ENCODE results near the gene RSPO4. TPM values are rescaled to one million over a fixed set of nuclear protein-coding genes. Genes with fewer than 3 reads are reported as not detected.

Gene RSPO4
- total RNA-seq, 4 donors from 2014 or later, result 0.27 to 0.47 (median 0.27) TPM; not detected in 1

DNA sequence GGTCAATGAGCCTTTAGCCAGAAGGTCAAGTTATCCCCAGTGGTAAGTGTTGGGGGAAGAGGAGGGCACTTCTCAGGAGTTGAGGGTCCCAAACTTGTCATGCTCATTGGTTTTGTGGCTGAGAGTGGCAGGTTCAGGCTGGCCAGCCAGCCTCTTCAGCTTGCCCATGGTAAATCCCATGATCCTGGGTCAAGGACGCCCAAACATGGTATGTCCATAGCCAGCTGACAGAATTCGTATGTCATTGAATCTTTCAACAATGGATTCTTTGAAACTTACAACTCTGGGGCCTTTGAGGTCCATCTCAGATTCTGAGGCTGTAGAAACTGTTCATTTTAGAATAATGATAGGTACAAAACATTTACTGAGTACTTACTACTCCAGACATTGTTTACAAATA, 36.1 kb upstream of the RSPO4 start:
- Histone ChIP-seq H3K9me3 (no peaks in the 10 kb centered on the region), H3K27ac (no peak overlapping the region), H3K36me3 (no peaks in the 10 kb centered on the region), H3K4me1 (no peaks in the 10 kb centered on the region), H3K4me3 (no peak overlapping the region), H3K27me3 (peaks cover 3% of the 10 kb centered on the region)
- no peak for ATAC-seq
- WGBS, 2 donors (ENCODE audit: low coverage in 1 of 2), result 50 to 60% methylated on average over 1 to 2 of the region's 2 CpGs
- TF ChIP-seq EP300 (IDR thresholded peaks at IDR 0.05), result no peak
- no peak for TF ChIP-seq POLR2A (IDR thresholded peaks at IDR 0.05)
- TF ChIP-seq, protein P1, sequence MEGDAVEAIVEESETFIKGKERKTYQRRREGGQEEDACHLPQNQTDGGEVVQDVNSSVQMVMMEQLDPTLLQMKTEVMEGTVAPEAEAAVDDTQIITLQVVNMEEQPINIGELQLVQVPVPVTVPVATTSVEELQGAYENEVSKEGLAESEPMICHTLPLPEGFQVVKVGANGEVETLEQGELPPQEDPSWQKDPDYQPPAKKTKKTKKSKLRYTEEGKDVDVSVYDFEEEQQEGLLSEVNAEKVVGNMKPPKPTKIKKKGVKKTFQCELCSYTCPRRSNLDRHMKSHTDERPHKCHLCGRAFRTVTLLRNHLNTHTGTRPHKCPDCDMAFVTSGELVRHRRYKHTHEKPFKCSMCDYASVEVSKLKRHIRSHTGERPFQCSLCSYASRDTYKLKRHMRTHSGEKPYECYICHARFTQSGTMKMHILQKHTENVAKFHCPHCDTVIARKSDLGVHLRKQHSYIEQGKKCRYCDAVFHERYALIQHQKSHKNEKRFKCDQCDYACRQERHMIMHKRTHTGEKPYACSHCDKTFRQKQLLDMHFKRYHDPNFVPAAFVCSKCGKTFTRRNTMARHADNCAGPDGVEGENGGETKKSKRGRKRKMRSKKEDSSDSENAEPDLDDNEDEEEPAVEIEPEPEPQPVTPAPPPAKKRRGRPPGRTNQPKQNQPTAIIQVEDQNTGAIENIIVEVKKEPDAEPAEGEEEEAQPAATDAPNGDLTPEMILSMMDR (IDR thresholded peaks at IDR 0.05), result no peak
- TF ChIP-seq POLR2AphosphoS5 (IDR thresholded peaks at IDR 0.05), result no peak

DNA sequence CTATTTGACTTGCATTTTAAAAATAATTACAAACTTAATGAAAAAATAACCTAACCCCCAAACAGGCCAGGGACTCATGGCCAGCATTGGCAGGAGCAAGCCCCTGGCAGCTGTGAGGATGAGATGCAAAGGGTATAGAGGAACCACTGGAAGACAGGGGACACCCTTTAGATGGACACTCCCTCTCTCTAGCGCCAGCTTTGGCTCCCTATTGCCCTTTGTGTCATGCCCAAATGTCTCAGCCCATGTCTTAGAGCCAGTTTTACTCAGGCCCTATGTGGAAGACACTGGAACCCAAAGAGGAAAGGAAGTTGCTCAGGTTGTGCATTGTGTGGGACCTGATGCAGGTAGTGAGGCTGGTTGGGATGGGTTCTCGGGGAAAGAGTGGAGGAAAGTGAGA, 34.9 kb upstream of the RSPO4 start:
- no peaks in the 10 kb centered on the region for H3K9me3 ChIP-seq
- no peak overlapping the region for H3K4me3 ChIP-seq
- TF ChIP-seq, protein P1 (IDR thresholded peaks at IDR 0.05), result no peak
- TF ChIP-seq EP300 (IDR thresholded peaks at IDR 0.05), result no peak
- TF ChIP-seq POLR2AphosphoS5 (IDR thresholded peaks at IDR 0.05), result no peak
- no peak for TF ChIP-seq POLR2A (IDR thresholded peaks at IDR 0.05)
- H3K36me3 ChIP-seq, result no peaks in the 10 kb centered on the region
- no peak overlapping the region for H3K27ac ChIP-seq
- WGBS, 2 donors (ENCODE audit: low coverage in 1 of 2), result 17 to 89% methylated on average over 1 to 2 of the region's 2 CpGs
- no peaks in the 10 kb centered on the region for H3K4me1 ChIP-seq
- peaks cover 10% of the 10 kb centered on the region for H3K27me3 ChIP-seq
- ATAC-seq, result no peak

DNA sequence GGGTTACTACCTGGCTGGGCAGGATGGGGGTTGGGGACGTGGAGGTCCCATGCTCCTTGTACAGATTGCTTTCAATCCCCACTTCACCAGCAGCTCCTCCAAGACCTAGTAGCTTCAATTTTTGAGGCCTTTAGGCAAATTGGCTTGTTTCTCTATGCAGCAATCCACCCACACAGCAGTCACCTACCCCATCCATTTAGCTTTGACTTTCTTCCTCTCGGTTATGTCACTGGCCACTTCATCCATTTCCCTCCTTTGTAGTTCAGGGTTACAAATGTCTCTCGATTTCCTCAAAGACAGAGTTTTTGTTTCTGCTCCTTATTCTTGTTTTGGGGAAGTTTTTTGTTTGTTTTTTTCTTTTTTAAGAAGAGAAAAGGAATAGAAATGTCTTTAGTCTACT, 33.4 kb upstream of the RSPO4 start:
- ATAC-seq, result no peak
- Histone ChIP-seq H3K9me3 (no peaks in the 10 kb centered on the region), H3K4me1 (no peaks in the 10 kb centered on the region), H3K27me3 (peaks cover 10% of the 10 kb centered on the region), H3K27ac (no peak overlapping the region), H3K4me3 (no peak overlapping the region), H3K36me3 (no peaks in the 10 kb centered on the region)
- 62% methylated on average over 3 of the region's 3 CpGs; no CpG with 5 or more reads in 1 of the 2 donors for WGBS, 2 donors (ENCODE audit: low coverage in 1 of 2)
- TF ChIP-seq EP300 (IDR thresholded peaks at IDR 0.05) (no peak), POLR2AphosphoS5 (IDR thresholded peaks at IDR 0.05) (no peak), POLR2A (IDR thresholded peaks at IDR 0.05) (no peak)
- TF ChIP-seq, protein P1 (IDR thresholded peaks at IDR 0.05), result no peak

DNA sequence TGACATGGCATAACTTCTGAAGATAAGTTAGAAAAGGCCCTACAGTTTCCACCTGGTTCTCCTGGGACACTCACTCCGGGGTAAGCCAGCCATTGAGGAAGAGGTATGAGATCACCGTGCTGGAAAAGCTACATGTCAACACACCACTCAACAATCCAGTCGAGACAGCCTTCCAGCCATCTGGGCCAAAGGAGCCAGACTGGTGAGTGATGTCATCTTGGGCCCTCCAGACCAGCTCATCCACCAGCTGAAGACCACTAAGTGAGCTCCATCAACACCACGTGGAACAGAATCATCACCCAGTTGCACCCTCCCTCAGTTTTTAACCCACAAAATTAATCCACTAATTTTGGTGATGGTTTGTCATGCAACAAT, 32.3 kb upstream of the RSPO4 start:
- Histone ChIP-seq H3K4me1 (no peaks in the 10 kb centered on the region), H3K9me3 (no peaks in the 10 kb centered on the region), H3K36me3 (no peaks in the 10 kb centered on the region), H3K27me3 (peaks cover 10% of the 10 kb centered on the region), H3K27ac (no peak overlapping the region), H3K4me3 (no peak overlapping the region)
- TF ChIP-seq EP300 (IDR thresholded peaks at IDR 0.05) (no peak), POLR2AphosphoS5 (IDR thresholded peaks at IDR 0.05) (no peak), POLR2A (IDR thresholded peaks at IDR 0.05) (no peak)
- TF ChIP-seq, protein P1 (IDR thresholded peaks at IDR 0.05), result no peak
- ATAC-seq, result no peak
- 63 to 68% methylated on average over 4 of the region's 4 CpGs for WGBS, 2 donors (ENCODE audit: low coverage in 1 of 2)

DNA sequence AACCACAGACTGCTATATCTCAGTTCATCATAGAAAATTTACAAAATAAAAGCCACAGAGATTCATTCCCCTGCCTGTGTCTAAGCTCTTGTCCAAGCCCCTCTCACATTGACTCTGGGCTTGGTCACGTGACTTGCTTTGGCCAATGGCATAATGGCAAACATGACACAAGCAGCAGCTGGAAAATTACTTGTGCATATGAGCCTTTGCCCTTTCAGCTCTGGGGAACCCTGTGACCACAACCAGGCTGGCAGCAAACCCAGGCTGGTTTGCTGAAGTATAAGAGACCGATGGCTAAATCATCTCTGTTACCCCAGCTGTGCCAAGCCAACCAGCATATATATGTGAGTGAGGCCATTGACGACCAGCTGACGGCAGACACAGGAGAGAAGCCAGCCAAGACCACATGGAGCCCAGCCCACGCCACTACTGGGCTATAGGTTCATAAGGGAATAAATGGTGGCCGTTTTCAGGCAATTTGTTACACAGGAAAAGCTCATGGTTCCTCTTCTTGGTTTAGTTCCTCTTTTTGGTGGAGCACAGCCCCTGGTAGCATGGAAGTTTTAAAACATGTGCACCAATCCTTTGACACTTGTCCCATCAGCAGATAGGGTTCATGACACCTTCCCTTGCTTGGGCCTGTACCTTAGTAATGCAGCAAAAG, 31.8 kb upstream of the RSPO4 start:
- no peaks in the 10 kb centered on the region for H3K4me1 ChIP-seq
- no peaks in the 10 kb centered on the region for H3K9me3 ChIP-seq
- peaks cover 10% of the 10 kb centered on the region for H3K27me3 ChIP-seq
- TF ChIP-seq EP300 (IDR thresholded peaks at IDR 0.05), result no peak
- TF ChIP-seq POLR2AphosphoS5 (IDR thresholded peaks at IDR 0.05), result no peak
- no peak for TF ChIP-seq POLR2A (IDR thresholded peaks at IDR 0.05)
- TF ChIP-seq, protein P1 (IDR thresholded peaks at IDR 0.05), result no peak
- no peak overlapping the region for H3K4me3 ChIP-seq
- ATAC-seq, result no peak
- 66 to 72% methylated on average over 3 of the region's 6 CpGs for WGBS, 2 donors (ENCODE audit: low coverage in 1 of 2)
- H3K36me3 ChIP-seq, result no peaks in the 10 kb centered on the region
- H3K27ac ChIP-seq, result no peak overlapping the region

All from gastroesophageal sphincter (tissue), 4 donors.